ENCODE results near the gene MBD5.

The MBD5 gene

DNA sequence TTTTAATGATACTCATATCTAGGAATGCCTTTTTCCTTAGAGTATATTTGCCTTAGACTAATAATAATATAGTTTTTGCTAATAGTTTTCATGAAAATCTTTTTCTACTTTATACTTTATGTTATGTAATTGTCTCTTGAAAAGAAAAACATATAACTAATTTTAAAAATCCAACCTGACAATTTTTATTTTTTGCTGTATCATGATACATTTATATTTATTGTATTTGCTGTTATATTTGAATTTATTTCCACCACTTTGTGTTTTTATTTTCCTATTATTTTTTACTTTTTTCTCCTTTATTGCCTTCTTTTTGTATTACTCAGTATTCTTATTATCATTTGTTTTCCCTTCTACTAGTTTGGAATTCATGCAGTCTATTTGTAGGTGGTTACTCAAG is 85.4 kb downstream of the MBD5 start:
- FAIRE-seq = no peak
- no peak for DNase-seq (ENCODE audit: insufficient read length, low spot score)

DNA sequence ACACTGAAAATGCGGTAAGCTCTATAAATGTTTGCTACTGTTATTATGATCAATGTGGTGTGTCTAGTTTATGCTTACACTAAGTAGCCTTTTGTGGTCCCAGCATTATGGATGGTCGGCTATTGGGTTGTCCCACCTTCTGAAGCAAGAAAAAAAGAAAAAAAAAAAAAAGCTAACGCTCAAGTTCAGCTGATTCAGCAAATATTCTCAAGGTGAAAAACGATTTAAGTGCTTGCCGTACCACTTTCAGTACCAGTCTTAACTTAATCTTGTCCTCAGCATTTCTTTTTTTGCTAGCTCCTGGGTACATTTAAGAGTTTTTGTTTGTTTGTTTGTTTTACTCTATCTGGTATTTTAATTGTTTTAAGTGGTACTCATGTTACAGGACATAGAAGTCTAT is 87.5 kb downstream of the MBD5 start:
- FAIRE-seq = peak; percentile 40
- no peak for DNase-seq (ENCODE audit: insufficient read length, low spot score)

DNA sequence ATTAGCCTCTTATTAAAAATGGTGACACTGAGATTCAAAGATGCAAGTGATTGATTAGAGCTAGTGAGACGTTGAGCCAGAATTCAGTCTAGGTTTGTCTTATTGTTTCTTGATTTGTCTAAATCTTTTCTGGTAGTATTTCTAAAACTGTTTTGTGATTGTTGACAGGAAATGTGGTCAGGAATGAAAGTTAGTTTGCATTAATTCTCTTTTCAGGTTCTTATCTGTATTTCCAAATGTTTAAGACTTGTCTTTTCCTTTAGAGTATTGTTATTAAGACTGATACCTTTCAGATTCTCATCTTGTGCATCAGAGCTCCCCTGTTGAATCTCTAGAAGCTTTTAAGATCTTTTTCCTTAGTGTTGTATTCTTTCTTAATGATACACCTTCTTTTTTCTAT is 89.3 kb downstream of the MBD5 start:
- FAIRE-seq = peak; percentile 91
- no peak for DNase-seq (ENCODE audit: insufficient read length, low spot score)

DNA sequence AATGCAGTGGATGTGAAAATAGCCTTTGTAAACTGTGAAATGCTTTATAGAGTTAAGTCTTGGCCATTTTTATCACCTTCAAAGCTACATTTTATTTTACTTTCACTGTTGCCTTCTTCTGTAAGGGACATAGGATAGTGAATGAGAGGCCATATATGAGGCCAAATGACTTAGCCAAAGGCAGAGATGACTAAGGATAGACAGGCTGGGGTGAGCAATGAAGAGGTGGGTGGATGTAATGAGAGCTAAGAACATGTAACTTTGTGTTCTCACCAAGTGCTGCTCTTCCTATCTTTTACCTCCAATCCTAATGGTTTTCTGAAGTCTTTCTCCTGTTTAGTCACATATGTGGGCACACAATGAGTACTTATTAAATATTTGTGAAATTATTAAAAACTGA is 101.9 kb downstream of the MBD5 start:
- no peak for FAIRE-seq
- DNase-seq (ENCODE audit: insufficient read length, low spot score) = no peak

DNA sequence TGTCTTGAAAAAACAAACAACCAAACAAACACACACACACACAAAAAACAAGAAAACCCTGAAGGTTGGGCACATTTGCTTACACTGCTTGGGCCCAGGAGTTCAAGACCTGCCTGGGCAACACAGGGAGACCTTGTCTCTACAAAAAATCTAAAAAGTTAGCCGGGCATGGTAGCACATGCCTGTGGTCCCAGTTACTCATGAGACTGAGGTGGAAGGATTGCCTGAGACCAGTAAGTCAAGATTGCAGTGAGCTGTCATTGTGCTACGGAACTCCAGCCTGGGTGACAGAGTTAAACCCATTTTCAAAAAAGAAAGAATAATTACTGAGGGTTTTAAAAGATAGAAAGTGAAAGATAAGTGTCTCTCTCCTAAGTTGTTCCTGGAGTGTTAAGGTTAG is 103.4 kb downstream of the MBD5 start:
- DNase-seq (ENCODE audit: insufficient read length, low spot score) = no peak

DNA sequence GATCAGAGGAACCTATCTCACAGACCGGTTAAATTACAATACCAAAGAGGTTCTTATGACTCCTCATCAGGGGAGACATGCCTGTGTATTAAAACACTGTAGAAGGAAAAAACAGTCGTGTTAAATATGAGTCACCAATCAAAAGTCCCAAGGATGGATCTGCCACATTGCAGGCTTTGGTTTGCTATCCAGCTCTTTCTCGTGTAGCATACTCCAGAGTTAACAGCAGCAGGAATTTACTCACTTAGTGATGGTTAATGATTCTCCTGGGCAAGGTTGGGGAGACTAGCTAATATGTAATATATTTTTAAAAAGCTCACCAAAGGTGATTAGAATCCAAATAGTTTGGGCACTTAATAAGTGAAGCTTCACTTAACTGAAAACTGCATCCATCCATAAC is 109.7 kb downstream of the MBD5 start:
- FAIRE-seq (no peak), DNase-seq (ENCODE audit: insufficient read length, low spot score) (no peak)

More for the DNA sequence above, 103.4 kb downstream of the MBD5 start:
- no peak for FAIRE-seq

DNA sequence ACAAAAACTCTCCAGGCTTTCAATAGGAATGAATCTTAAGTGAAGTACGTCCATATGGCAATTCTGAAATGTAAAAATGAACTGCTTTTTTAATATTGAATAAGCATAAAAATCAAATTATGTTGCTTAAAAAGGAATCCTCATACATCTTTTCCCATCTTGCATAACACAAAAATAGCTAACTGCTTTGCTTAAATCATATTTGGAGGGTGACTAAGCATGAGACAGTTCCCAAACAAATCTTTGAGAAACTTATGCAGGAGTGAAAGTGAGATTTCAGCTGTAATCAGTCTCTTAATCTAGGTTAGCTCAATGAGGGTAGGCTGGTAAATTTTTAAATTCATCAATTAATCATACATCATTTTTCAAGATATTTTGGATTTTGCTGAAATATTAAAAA is 111.5 kb downstream of the MBD5 start:
- DNase-seq (ENCODE audit: insufficient read length, low spot score) = no peak
- peak; percentile 40 for FAIRE-seq

DNA sequence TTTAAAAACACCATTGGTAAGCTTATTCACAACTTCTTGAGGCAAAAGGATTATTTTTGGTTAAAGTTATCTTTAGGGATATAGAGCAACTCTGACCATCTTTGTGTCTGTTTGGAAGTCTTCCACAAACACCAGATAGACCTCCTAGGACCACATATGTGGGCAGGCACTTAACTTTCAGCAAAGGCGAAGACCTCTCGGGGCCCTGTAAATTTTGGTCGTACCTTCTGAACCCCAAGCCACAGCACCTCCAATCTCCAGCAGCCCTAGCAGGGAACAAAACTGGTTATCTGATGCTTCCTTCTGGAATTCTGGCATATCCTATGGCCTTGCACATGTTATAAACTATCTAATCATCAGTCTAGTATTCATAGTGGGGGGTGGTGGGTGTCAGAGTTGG is 114.8 kb downstream of the MBD5 start:
- DNase-seq (ENCODE audit: insufficient read length, low spot score) (no peak), FAIRE-seq (no peak)

DNA sequence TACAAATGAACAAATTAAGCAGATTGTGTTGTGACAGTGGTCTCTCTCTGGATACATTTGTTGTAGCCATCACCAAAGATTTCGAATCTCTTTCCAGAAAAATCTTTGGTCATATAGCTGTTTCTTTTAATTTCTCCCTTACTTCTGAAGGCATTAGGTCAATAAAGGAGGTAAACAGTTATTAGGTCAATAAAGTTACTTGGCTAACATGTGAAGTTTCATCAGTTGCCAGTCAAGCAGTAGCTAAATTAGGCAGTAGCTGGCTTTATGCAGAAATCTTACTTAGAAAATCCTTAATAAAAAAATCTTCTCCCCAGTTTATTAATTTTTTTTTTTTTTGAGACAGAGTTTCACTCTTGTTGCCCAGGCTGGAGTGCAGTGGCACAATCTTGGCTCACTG is 115.5 kb downstream of the MBD5 start:
- FAIRE-seq (no peak), DNase-seq (ENCODE audit: insufficient read length, low spot score) (no peak)

DNA sequence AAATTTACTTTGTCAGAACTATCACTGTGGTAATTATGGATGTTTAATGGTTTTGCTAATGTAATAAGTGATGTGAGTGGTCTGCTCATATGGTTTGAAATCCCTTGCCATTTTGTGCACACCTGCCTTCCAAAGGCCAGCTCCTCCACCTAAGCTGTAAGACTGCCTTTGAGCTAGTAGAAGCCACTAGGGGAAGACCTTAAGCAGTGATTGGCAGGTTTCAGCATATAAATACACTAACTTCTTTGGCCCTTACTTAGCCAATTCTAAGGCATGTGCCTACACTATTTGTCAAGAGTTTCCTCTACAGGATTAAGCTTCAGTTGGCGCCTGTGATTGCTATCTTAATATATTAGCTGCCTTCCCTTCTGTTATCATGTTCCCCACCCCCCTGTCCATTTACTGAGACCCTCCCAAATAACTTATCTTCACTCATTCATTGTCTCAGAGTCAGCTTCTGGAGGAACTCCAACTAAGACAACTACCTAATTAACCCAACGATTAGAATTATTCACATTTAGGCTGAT is 141.1 kb downstream of the MBD5 start:
- no peak for DNase-seq (ENCODE audit: insufficient read length, low spot score)
- no peak for FAIRE-seq

DNA sequence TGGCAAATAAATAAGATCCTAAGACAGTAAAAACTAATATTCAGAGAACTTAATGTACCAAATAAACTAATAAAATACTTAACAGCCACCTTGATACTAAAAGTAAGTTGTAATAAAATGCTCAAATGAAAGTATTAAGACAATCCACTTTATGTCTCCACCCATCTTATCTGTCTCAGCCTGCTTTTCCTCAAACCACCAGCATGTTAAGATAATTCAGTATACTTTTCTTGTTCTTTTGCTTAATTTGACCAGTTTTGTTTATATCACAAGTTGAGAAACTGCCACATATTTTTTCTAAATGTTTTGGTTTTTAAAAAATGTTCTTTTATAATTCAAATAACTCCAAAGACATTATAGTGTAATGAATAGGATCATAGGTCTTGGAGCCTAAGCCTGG is 142.0 kb downstream of the MBD5 start:
- FAIRE-seq = peak; percentile 28
- no peak for DNase-seq (ENCODE audit: insufficient read length, low spot score)

DNA sequence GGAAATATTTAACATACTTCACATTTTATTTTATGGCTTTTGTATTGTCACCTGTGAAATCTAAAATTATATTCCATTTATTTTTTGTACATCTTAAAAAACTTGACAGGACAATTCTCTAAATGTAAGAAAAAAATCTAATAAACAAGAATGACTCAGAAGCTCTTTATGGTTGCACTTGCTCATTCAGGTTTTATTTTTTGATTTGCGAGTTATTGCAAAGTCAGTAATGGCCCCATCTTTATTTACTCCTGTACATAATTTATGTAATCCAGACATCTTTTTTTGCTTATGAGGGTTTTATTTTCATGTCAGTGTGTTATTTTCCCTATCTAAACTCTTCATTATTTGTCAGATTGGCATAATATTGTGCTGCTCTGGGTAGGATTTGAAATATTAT is 145.1 kb downstream of the MBD5 start:
- DNase-seq (ENCODE audit: insufficient read length, low spot score) = no peak
- no peak for FAIRE-seq

DNA sequence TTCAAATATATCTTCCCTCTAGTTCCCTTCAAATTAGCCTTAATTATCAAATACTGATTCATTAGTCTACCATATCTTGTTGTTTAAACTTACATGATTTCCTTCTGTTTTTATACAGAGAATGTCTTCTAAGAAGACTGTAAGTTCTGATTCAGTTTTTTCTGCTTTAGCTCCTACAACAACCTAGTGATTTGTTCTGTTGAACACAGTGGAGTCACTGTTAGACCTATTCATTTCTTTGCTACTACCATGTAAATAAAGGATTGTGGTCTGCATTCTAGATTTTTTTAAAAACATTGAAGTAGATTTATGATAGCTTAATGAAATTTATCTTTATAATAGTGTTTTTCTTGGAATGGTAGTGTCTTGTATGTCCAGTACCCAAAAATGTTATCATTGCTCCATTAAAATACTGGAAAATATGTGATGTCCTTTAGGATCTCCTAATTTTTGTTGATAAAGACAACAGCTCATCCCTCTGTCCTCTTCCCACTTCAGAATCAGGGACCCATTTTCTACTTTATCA is 146.4 kb downstream of the MBD5 start:
- peak; percentile 73 for FAIRE-seq
- no peak for DNase-seq (ENCODE audit: insufficient read length, low spot score)

DNA sequence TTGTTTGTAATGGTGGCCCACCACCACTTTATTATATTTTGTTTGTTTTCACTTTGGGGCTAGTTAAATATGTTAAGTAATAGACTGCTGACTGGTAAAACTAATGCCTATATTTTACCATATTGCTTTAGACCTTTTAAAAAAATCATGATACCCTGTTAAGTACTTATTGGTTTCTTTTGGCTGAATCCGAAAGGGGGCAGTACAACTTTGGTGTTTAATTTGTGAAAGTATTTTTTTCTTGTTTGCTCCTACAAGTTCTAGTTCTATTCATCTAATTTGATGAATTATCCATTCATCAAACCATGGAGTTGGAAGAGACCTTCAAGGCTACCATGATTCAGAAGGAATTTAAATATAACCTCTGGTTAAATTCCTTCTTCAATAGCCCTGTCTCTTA is 147.0 kb downstream of the MBD5 start:
- FAIRE-seq = no peak
- DNase-seq (ENCODE audit: insufficient read length, low spot score) = no peak

DNA sequence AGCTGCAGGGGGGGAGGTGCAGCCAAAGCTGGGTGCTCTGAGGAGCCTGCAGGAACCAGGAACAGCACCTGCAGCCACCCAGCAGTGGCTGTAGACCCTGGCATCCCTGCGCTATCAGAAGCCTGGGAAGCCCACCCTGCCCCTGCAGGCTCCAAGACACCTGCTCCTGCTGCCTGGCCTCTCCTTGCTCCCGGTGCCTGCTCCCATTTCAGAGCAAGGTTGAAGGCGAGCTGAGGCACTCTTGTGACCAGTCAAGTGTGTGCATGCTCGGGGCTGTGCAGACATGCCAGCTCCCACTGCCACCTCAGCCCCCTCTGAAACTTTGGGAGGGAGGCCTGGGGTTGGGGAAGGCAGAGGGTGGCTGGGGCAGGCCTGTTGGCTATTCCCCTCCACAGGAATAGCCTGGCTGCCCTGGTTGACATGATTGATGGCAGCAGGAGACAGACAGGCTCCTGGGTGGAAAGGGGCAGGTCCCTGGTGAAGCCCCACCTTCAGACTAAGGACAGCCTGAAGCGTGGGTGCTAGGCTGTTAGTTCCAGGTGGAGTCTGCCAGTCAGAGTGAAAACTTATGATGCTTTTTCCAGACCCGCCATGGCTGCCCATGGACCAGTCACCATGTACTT is 151.4 kb downstream of the MBD5 start:
- FAIRE-seq = no peak
- DNase-seq (ENCODE audit: insufficient read length, low spot score) = no peak

DNA sequence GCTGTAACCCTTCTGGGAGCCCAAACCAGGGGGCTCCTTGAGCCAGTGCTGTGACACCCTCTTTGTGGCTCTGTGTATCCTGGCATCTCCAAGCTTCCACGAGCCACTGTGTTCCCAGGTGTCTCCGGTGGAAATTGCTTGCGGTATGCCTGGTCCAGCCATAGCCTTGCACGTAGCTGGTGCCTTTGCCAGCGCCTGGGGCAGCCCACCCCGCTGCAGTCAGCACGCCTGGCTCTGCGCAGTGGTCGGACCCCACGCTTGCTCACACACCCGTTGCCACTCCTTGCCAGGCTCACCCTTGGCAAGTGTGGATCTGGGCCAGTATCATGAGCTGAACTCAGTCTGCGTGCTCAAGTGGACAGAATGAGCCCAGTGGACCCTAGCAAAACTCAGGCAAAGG is 152.3 kb downstream of the MBD5 start:
- FAIRE-seq (no peak), DNase-seq (ENCODE audit: insufficient read length, low spot score) (no peak)

DNA sequence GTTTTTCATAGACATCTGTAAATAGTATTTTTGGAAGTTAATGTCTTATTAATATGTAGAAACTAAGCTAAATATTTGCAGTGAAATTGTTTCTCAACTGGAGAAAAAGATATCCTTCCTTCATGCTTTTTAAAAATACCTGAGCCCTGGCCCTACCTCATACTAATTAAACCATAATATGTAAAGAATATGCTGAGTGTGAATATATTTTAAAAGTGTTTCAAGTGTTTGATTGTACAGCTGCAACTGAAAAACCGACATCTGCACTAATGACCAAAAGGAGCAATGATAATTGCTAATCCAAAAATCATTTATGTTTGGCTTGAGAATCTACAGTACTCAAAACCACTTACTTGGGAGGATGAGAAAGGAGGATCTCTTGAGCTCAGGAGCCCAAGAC is 156.7 kb downstream of the MBD5 start:
- DNase-seq (ENCODE audit: insufficient read length, low spot score) = no peak
- FAIRE-seq = no peak

DNA sequence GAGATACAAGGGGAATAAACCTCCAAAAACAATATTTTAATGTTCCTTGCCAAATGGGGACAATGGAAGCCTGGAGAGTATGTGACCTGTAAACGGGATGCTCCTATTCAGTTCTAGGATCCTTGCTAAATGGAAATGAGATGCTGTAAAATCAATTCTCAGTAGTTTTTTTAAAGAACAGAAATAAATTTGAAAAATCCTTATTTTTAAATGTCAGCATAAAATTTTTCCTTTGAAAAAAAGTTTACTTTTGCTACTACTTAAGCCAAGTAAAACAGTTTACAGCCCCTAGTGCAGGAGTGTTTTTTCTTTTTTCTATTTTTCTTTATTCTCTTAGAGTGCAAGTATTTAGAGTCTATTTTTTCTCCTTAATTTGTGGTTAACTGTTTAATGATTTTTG is 158.8 kb downstream of the MBD5 start:
- DNase-seq (ENCODE audit: insufficient read length, low spot score) (no peak), FAIRE-seq (no peak)

DNA sequence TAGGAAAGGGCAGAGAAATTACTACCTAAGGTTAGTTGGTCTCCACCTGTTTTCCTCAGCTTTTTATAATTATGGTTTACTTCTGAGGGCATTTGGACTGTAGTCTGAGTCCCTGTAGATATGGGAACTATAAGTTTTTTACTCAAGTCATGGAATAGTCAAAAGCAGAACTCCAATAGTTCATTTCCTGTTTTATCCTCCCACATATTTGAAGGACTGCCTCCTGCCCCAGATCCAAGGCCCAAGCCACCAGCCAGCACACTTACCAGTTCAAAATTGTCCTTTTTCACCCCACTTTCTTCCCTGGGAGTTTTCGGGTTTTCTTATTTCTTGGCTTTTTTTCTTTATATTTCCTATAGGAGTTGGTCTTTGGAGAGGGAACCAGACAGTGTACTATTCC is 164.1 kb downstream of the MBD5 start:
- DNase-seq (ENCODE audit: insufficient read length, low spot score) = no peak
- no peak for FAIRE-seq

DNA sequence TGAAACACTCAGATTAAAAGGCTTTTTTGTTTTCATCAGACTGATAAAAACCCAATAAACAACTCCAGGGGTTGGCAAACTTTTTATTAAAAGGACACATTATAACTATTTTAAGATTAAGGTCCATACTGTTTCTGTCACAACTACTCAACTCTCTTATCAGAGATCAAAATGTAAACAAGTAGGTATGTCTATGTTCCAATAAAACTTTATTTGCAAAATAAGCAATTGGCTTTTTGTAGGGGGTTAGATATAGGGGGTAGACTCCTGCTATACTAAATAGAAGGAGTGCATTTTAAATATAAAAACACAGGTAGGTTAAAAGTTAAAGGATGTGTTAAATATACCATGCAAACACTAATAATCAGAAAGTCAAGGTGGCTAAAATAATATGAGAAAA is 174.0 kb downstream of the MBD5 start:
- FAIRE-seq = no peak
- no peak for DNase-seq (ENCODE audit: insufficient read length, low spot score)

DNA sequence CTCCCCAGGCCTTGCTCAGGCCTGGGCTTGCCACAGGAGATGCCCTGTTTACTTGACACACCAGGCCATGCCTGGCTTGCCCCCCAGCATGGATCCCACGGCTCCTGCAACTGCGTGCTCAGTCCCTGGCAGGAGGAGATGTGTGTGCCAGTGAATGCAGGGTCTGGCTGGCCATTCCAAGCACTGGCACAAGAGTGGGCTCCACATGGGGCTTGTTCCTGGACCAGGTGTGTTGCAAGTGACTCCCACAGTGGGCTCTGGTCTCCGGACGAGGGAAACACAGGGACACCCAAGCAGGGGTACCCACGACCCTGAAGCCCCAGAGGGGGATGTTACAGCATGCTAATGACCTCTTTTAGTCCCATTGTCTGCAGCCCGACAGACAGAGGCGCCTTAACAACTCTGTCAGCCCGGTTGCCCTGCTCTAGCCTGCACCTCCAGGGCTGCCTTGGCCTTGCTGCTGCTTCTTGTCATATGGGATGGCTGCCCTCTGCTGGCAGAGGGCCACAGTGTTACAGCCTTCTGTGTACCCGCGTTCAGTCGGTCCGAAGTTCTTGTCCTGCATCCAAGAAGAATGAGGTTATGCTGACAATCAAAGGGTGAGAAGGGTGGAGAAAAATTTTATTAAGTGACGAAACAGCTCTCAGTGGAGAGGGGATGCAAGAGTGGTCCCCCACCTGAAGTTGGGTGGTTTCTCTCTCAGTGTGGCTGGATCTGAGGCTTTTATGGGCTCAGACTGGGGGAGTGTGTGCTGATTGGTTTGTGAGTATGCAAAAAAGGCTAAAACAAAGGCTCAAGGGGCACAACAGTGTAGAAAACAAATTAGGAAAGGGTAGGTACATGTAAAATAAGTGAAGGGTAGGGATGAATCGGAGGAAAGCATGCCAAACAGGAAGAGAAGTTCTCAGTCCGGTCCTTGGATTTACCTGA is 180.4 kb downstream of the MBD5 start:
- no peak for FAIRE-seq

DNA sequence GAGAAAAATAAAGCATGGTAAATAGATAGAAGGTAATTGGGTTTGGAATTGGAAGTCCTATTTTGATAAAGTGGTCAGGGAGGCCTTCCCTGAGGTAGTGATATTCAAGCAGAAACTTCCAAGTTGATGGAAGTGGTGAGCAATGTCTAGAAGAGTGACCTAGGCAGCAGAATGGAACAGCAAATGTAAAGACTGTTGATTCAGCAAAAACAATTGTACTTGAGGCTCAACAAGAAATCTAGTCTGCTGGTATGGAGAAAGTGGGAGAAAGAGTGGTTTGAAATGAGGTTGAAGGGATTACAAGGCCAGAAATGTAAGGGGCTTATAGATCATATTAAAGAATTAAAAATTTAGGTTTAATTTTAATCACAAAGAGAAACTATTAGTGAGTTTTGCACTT is 181.3 kb downstream of the MBD5 start:
- DNase-seq (ENCODE audit: insufficient read length, low spot score) (no peak), FAIRE-seq (no peak)

More for the DNA sequence above, 180.4 kb downstream of the MBD5 start:
- peak; percentile 1 for DNase-seq (ENCODE audit: insufficient read length, low spot score)

Data from GM19239 (cell line).